Ecto neural progenitor cell (in vitro differentiated cells): ENCODE results near the gene CAMTA1.

Source experiments
- DNase-seq: peaks from one replicate; pipeline ENCODE4 v3.0.0-alpha.2; 2018; ENCODE audit warnings: low spot score

CAMTA1 gene

DNA sequence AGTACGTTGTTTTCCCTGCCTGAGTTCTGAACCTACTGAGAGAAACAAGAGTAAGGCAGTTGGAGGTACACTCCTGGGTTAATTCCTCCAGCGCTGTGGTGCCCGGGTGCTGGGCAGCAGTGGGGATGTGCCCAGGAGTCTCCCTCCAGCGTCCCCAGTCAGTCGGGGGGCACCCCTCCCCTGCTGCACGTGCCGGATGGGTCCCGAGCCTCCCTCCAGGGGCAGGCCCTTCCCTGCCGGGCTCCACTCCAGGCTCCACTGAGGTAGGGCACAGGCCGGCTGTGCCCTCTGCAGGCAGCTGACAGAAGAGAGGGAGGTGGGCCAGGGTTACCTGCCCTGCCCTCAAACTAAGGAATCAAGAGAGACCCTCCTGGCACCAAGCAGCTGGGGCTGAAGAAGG, 747.8 kb downstream of the CAMTA1 start:
- no peak for DNase-seq

DNA sequence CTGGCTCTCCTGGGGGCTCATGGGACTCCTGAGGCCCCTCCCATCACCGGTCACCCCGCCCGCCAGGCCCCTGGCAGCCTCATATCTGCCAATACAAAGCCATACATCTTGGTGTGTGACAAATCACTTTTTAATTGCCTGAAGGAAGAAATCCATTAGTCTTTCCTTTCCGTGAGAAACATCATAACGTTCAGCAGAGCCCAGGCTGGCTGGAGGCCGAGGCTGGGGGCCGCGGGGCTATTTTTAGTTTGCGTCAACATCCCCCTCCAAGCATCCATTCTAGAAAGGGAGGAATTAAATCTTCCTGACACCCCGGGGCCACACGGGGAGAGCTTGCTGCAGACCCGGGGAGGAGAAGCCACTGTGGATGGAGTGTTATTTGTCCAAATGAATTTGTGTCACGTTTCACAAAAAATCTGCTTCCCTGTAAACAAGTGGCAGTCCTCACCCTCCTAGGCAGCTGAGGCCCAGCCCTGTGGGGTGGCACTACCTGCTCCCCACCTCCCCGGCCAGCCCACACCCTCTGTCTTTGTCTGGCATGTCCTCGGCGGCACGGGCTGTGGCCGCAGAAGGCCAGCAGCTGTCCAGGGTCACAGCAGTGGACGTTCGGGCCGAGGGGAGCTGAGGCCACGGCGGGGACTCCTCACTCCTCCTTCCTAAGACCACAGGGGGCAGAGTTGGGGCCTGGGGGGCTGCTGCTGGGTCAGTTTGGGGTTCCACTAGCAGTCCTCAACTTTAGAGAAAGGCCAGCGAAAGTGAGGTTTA, 749.0 kb downstream of the CAMTA1 start:
- DNase-seq = no peak

- no peak for DNase-seq
Measured at GRCh38 chr1:7535016-7535415, 749.8 kb downstream of the CAMTA1 start.

DNA sequence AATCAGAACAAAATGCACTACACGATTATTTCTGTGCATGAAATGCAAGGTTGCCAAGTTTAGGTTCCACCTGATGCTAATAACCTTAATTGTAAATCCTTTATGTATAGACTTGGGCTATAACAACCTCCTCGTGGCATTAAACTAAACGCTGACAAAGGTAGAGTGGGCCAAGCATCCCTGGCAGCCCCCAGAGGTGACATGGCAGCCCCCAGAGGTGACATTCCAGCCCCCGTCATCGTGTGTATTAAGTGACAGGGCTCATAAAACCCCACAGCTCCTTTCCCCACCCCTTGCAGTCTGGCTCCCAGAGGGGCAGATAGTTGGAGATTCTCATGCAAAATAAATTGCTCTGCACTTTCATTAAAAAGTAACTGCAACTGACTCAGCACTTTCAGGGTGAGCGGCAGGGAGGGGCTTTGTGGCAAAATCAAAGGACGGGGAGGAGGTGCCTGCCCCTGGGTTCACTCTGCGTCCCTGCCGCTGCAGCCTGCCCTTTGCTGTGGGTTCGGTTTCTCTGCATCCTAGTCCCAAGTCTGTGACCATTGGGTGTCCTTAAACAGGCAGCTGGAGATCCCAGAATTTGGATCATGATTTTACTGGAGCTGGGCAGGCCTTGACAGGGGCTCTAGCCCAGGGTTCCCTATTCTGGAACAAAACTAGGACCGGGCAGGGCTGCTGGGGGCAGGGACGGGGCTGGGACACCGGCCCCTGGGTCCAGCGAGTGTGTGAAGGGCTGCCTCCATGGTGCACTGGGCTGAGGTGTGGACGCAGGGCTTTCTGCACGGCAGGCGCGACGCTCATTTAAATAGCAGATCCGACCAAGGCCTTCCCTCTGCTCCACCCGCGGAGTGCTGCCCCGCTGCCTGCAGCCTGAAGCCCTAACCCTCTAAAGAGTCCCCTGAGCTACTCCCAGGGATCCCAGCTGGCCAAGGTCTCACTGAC, 751.0 kb downstream of the CAMTA1 start:
- DNase-seq = no peak

DNA sequence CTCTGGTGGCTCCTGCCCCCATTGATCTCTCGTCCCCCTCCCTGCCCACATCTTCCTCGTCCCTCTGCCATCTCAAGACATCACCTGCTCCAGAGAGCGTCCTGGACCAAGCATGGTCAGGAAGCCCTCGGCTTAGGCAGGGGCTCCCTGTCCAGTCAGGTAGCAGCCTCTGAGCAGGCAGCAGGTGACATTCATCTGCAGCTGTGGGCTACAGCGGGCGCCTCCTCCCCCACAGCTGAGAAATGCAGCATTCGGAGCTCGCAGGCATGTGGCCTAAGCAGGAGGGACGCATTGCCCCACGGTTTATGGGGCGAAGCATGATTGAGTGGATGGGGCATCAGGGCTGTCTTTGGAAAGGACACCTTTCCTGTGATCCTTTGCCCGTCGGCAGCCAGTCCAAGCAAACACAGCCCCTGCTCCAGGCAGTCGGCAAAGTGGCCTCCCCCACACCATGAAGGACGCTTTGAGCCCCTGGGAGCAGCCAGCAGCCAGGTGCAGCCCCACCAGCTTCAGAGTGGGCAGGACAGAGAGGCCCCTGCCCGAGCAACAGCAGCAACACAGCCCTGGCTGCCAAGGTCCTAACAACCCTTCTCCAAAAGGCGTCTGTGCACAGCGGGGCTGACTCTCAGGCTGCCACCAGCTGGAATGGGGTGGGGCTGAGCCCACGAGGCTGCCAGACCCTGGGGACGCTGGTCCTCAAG, 751.8 kb downstream of the CAMTA1 start:
- no peak for DNase-seq

DNA sequence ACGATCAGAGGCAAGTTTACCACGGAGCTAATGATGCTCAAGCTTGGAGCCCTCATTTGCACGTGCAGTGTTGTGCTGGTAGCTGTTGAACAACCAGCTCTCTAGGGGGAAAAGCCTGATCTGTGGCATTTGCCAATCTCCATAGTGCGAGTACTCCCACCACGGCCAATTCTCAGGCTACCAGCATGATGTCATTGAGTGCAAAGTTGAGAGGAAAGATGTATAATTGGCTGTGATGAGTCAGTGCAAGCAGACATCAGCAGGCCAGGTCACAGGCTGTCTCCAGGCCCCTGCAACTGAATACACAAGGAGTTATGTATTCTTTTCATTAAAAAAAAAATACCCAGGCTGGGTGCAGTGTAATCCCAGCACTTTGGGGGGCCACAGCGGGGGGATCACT, 752.8 kb downstream of the CAMTA1 start:
- DNase-seq = no peak

DNA sequence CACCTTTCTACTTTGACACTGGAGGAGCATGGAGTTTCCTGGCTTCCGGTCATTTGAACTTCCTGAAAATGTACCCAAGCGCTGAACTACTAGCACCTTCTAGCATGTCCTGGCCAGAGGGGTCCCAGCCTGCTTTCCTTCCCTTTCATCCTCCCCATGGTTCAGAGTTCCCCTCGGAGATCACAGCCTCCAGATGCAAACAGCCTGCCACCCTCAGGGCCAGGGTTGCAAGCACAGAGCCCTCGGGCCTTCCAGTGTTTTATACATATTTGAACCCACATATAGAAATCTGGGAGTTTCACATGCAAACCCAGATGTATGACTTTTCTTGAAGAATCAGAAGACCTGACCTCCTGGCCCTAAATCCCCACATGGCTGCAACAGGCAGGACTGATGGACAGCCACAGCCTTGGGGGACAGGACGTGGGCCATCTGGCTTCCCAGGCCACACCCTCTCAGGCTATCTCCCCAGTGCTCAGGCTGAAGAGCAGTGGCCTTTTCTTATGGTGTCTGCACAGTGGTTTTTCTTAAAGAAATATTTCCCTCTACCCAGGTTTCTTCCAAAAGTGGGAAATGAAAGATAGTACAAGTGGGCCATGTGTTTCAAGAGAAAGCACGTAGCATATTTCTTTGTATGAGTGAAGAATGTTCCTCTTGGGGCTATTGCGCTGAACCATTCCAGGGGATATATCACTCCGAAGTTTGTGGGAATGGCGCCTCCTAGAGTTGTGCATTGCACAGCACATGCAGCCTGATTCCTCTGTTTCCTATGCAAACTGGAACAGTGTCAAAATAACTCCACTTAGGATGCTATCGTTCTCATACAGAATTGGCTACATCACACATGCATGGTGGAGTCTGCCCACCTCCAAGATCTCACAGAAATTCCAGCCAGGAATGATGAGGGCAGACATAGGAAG, 753.9 kb downstream of the CAMTA1 start:
- DNase-seq = no peak

DNA sequence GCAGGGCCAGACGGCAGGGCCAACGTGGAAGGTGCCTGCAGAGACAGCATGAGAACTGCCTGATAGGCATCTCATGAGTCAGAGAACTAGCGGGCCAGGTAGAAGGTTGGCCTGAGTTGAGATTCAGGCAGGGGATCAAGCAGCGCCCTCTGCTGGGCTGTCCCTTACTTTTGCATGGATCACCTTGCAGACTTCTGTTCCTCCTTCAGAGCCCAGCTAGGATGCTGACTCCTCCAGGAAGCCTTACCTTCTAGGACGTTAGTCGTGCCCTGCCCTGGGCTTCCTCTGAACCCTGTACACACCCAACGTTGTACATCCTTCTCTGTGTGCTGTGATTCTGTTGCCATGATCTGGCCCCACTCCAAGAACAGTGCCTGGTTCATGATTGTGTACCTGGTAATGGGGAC, 754.5 kb downstream of the CAMTA1 start:
- DNase-seq = peak; percentile 75

- DNase-seq = no peak
Measured at GRCh38 chr1:7540816-7541215, 755.6 kb downstream of the CAMTA1 start.

GRCh38 chr1:7541629-7542028, 756.4 kb downstream of the CAMTA1 start:
- DNase-seq = no peak

DNA sequence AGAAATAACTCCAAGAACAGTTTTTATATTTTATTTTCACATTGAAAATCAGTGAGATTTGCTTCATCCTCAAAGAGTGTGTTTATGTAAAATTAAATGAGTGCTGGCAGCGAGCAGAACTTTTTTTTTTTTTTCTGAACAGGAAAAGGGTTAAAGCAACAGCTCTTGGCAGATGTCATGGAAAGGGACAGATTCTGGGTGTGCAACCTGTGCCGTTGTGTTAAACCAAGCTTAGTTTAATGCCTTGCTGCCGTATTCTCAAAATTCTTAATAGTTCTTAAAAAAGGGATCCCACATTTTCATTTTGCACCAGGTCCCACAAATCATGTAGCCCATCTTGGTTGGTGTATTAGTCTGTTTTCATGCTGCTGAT, 758.5 kb downstream of the CAMTA1 start:
- DNase-seq = no peak

GRCh38 chr1:7549277-7550161, 764.3 kb downstream of the CAMTA1 start:
- DNase-seq = no peak

DNA sequence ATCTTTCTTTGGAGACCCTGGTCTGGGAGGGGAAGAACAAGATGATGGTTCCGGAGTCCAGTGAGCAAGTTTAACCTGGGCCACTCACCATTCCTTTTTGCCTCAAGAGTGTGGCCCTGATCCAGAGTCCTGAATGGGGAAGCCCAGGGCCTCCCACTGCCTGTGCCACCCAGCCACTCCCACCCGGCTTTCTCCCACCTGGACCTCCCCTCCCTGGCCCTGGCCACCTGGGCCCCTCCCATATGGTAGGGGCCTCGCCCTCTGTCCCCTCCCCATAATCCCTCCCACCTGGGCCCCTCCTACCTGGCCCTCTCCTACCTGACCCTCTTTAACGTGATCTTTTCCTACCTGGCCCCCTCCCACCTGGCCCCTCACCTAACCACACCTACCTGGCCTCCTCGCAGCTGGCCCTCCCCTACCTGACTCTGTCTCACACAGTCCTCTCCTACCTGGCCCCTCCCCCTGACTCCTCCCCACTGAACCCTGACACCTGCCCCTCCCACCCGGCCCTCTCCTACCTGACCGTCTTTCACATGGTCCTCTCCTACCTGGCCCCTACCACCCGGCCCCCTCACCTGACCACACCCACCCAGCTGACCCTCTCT, 765.1 kb downstream of the CAMTA1 start:
- no peak for DNase-seq

- no peak for DNase-seq
Measured at GRCh38 chr1:7550981-7551380, 765.7 kb downstream of the CAMTA1 start.

DNA sequence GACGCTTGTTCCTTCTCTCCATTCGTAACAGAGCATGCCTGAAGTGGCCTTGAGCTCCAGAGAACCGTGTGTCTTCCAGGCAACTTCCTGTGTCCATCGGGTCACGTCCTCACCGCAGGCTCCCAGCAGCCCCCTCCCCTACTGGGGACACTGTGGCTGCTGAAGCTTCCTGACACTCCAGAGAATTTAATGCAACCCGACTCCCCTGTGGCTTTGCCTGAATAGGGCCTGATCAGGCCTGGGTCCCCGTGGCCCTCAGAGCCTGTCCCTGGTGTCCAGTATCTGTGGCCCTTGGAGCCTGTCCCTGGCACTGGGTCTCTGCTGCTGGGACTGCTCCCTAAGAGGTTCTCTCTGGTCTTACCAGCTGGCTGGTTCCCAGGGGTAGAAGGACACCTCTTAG, 766.2 kb downstream of the CAMTA1 start:
- DNase-seq = no peak

GRCh38 chr1:7552402-7552801, 767.1 kb downstream of the CAMTA1 start:
- DNase-seq = no peak

DNA sequence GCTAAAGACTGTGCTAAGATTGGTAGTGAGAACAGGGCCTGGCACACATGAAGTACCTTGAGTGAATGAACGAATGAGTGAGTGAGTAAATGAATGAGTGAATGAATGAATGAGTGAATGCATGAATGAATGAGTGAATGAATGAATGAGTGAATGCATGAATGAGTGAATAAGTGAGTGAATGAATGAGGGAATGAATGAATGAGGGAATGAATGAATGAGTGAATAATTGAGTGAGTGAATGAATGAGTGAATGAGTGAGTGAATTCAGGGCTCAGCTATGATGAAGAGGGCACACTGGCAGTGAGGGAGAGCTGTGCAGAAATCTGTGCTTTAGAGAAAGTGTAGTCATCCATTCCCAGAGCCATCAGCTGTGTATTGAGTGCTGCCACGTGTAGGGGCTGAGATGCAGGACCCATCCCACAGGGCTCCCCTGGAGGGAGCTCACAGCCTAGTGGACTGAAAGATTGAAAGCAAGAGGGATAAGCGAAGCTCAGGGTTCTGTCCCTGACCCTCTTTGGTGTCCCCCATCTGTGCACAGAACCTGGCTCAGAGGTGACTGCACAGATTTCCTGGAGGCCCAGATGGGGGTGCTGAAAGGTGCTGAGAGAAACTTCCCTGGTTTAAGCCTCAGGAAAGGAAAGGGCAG, 767.9 kb downstream of the CAMTA1 start:
- no peak for DNase-seq

GRCh38 chr1:7554385-7555235, 769.4 kb downstream of the CAMTA1 start:
- DNase-seq = no peak
